DOHH2 (cell line): ENCODE data around the gene EPHB1.

Source experiments
- H3F3A ChIP-seq: fragments of 200-600 bp; sonication (generic), shearing (Covaris generic); 2 replicates; pipeline ENCODE4 v1.6.0; 2016; ENCODE audit warnings: antibody characterized with exemption, mild to moderate bottlenecking; ENCODE audit not compliant: control insufficient read depth, insufficient read depth
- H3K27ac ChIP-seq: fragments of 200-600 bp; sonication (generic); 2 replicates; pipeline ENCODE4 v1.5.1; 2014; ENCODE audit warnings: low read depth, mild to moderate bottlenecking, low read length, moderate library complexity
- H3K27me3 ChIP-seq: fragments of 200-600 bp; sonication (generic); 2 replicates; pipeline ENCODE4 v1.6.1; 2014; ENCODE audit warnings: mild to moderate bottlenecking, low read length, mixed read lengths; ENCODE audit not compliant: control insufficient read depth
- H3K36me3 ChIP-seq: fragments of 200-600 bp; sonication (generic); 2 replicates; pipeline ENCODE4 v1.6.1; 2014; ENCODE audit warnings: mild to moderate bottlenecking, low read length, moderate library complexity, mixed read lengths; ENCODE audit not compliant: control insufficient read depth
- H3K4me1 ChIP-seq: fragments of 200-600 bp; sonication (generic); 2 replicates; pipeline ENCODE4 v1.6.1; 2014; ENCODE audit warnings: mild to moderate bottlenecking, low read length, mixed read lengths; ENCODE audit not compliant: control insufficient read depth
- H3K4me2 ChIP-seq: fragments of 200-600 bp; sonication (generic); 2 replicates; pipeline ENCODE4 v1.6.0; 2014; ENCODE audit warnings: mild to moderate bottlenecking, low read length, moderate library complexity
- H3K4me3 ChIP-seq: fragments of 200-600 bp; sonication (generic); 2 replicates; pipeline ENCODE4 v1.5.1; 2014; ENCODE audit warnings: mild to moderate bottlenecking, low read length, mixed read lengths
- H3K79me2 ChIP-seq: fragments of 200-600 bp; sonication (generic); 2 replicates; pipeline ENCODE4 v1.6.1; 2014; ENCODE audit warnings: mild to moderate bottlenecking, low read length, mixed read lengths; ENCODE audit not compliant: control insufficient read depth
- H3K9me2 ChIP-seq: fragments of 200-600 bp; sonication (generic); replicated peaks from 2 replicates; pipeline ENCODE4 v1.6.1; 2014; ENCODE audit warnings: mild to moderate bottlenecking, low read length, mixed read lengths; ENCODE audit not compliant: control insufficient read depth
- H3K9me3 ChIP-seq: fragments of 200-600 bp; sonication (generic); 2 replicates; pipeline ENCODE4 v1.6.1; 2014; ENCODE audit warnings: antibody characterized with exemption, low read length, mixed read lengths; ENCODE audit not compliant: control insufficient read depth, insufficient read depth
- H4K20me1 ChIP-seq: fragments of 200-600 bp; sonication (generic); 2 replicates; pipeline ENCODE4 v1.6.0; 2014; ENCODE audit warnings: low read depth, mild to moderate bottlenecking, antibody characterized with exemption, low read length, moderate library complexity; ENCODE audit not compliant: control insufficient read depth, insufficient read depth
- EZH2phosphoT487 ChIP-seq: fragments of 200-600 bp; sonication (generic); IDR thresholded peaks from 2 replicates; pipeline ENCODE4 v1.6.1; 2017; ENCODE audit warnings: borderline replicate concordance, mild to moderate bottlenecking, antibody characterized with exemption, low read length, moderate library complexity, mixed read lengths
- TF ChIP-seq, protein P1 (sequence below): fragments of 200-600 bp; sonication (generic); IDR thresholded peaks from one replicate; pipeline ENCODE4 v1.5.1; 2014; ENCODE audit warnings: antibody characterized with exemption, mild to moderate bottlenecking, low read depth, low read length; ENCODE audit not compliant: poor library complexity, severe bottlenecking

The EPHB1 gene

GRCh38 chr3:134972836-134973455, 177.9 kb downstream of the EPHB1 start:
- H3K9me2 ChIP-seq, result no peaks in the 10 kb centered on the region
- H4K20me1 ChIP-seq, result no peaks in the 10 kb centered on the region
- H3K27me3 ChIP-seq, result no peaks in the 10 kb centered on the region
- H3K36me3 ChIP-seq, result no peaks in the 10 kb centered on the region
- no peaks in the 10 kb centered on the region for H3K79me2 ChIP-seq
- no peak overlapping the region for H3K27ac ChIP-seq
- no peaks in the 10 kb centered on the region for H3F3A ChIP-seq
- no peak overlapping the region for H3K4me2 ChIP-seq
- no peak for TF ChIP-seq EZH2phosphoT487
- TF ChIP-seq, protein P1, sequence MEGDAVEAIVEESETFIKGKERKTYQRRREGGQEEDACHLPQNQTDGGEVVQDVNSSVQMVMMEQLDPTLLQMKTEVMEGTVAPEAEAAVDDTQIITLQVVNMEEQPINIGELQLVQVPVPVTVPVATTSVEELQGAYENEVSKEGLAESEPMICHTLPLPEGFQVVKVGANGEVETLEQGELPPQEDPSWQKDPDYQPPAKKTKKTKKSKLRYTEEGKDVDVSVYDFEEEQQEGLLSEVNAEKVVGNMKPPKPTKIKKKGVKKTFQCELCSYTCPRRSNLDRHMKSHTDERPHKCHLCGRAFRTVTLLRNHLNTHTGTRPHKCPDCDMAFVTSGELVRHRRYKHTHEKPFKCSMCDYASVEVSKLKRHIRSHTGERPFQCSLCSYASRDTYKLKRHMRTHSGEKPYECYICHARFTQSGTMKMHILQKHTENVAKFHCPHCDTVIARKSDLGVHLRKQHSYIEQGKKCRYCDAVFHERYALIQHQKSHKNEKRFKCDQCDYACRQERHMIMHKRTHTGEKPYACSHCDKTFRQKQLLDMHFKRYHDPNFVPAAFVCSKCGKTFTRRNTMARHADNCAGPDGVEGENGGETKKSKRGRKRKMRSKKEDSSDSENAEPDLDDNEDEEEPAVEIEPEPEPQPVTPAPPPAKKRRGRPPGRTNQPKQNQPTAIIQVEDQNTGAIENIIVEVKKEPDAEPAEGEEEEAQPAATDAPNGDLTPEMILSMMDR, result no peak
- H3K4me3 ChIP-seq, result no peak overlapping the region
- no peaks in the 10 kb centered on the region for H3K4me1 ChIP-seq
- H3K9me3 ChIP-seq, result no peaks in the 10 kb centered on the region

DNA sequence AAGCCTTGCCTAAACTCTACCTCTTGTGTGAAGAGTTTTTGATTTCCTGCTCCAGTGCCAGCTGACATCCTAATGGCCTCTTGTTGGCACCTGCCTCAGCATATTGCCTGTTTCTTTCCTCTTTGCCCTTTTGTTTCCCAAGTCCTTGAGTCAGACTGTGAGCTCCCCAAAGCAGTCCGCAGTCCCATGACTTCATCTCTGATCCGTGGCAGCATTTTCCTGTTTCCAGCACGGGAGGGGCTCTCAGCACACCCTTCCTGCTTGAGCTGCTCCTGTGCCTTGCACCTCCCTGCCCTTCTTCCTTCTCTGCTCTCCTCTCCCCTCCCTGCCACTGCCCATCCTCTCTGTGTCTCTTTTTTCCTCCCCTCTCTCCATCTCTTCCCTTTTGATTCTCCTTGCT, 179.6 kb downstream of the EPHB1 start:
- no peaks in the 10 kb centered on the region for H3F3A ChIP-seq
- TF ChIP-seq, protein P1, result no peak
- TF ChIP-seq EZH2phosphoT487, result no peak

GRCh38 chr3:134976948-134977347, 181.9 kb downstream of the EPHB1 start:
- Histone ChIP-seq H3K27ac (no peak overlapping the region), H3K4me3 (no peak overlapping the region), H3K27me3 (no peaks in the 10 kb centered on the region), H3K79me2 (no peaks in the 10 kb centered on the region), H3K36me3 (no peaks in the 10 kb centered on the region), H3K9me2 (no peaks in the 10 kb centered on the region), H3K9me3 (no peaks in the 10 kb centered on the region), H4K20me1 (no peaks in the 10 kb centered on the region), H3K4me1 (no peaks in the 10 kb centered on the region), H3K4me2 (no peak overlapping the region), H3F3A (no peaks in the 10 kb centered on the region)
- TF ChIP-seq, protein P1, result no peak
- TF ChIP-seq EZH2phosphoT487, result no peak

More for the DNA sequence above, 179.6 kb downstream of the EPHB1 start:
- Histone ChIP-seq H3K79me2 (no peaks in the 10 kb centered on the region), H3K36me3 (no peaks in the 10 kb centered on the region), H4K20me1 (no peaks in the 10 kb centered on the region), H3K9me3 (no peaks in the 10 kb centered on the region), H3K4me1 (no peaks in the 10 kb centered on the region), H3K4me2 (no peak overlapping the region), H3K27ac (no peak overlapping the region), H3K4me3 (no peak overlapping the region), H3K27me3 (no peaks in the 10 kb centered on the region), H3K9me2 (no peaks in the 10 kb centered on the region)

GRCh38 chr3:134978658-134979057, 183.6 kb downstream of the EPHB1 start:
- Histone ChIP-seq H3K27me3 (no peaks in the 10 kb centered on the region), H3K4me3 (no peak overlapping the region), H3K79me2 (no peaks in the 10 kb centered on the region), H3K4me2 (no peak overlapping the region), H4K20me1 (no peaks in the 10 kb centered on the region), H3F3A (no peaks in the 10 kb centered on the region), H3K36me3 (no peaks in the 10 kb centered on the region), H3K9me3 (no peaks in the 10 kb centered on the region), H3K4me1 (no peaks in the 10 kb centered on the region), H3K9me2 (no peaks in the 10 kb centered on the region), H3K27ac (no peak overlapping the region)
- TF ChIP-seq, protein P1, result no peak
- TF ChIP-seq EZH2phosphoT487, result no peak
